ENCODE data around the gene AP1AR. TPM values are rescaled to one million over a fixed set of nuclear protein-coding genes. Genes with fewer than 3 reads are reported as not detected.

The AP1AR gene, protein sequence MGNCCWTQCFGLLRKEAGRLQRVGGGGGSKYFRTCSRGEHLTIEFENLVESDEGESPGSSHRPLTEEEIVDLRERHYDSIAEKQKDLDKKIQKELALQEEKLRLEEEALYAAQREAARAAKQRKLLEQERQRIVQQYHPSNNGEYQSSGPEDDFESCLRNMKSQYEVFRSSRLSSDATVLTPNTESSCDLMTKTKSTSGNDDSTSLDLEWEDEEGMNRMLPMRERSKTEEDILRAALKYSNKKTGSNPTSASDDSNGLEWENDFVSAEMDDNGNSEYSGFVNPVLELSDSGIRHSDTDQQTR
- 10.8 and 10.9 TPM in 2 replicates for polyA plus RNA-seq (2013)

DNA sequence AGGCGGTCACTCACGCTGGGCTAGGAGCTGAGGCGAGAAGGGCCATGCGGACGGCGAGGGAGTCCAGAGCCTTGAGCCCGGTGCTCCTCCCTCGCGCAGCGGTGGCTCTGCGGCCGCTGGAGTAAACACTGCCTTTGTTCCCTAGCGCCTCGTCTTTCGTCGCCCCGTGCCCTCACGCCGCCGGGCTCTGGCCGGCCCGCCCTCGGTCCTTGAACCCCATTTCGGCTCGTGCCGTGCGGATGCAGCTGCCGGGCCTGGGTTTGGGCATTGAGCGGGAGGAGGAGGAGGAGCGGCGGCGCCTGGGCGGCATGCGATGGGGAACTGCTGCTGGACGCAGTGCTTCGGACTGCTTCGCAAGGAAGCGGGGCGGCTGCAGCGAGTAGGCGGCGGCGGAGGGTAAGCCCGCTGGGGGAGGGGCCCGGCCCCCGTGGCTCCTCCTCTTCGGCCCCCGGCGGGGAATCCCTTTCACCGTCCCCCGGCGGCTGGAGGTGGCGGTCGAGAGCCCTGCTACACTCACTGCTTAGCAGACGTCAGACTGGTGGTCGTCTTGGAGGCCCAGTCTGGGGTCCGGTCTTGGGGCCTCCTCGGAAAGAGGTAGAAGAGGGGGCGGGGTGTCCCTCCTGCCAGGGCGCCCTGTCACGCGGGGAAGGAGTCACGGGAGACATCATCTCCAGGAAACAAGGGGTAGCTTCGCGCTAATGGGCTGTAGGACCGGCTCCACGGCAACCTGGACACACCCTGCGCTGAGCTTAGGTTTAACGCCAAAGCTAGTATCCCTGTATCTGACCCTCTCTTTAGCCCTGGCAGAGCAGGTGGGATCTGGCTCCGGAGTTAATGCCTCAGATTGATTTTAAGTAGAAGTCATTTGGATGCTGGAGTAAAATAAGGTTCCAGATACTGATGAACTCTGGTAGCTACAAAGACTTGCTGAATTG, at the start of gene AP1AR:
Gene AP1AR (plus strand): TSS at position 9 of the 935 bp plus-strand sequence. CDS start 305 bp downstream, at position 314.
- H3K79me1 ChIP-seq (ENCODE audit: low read length) = peaks cover 6% of the 10 kb centered on the region
- peak within 1 kb of the TSS; percentile 59 for H3K4ac ChIP-seq (ENCODE audit: low read depth, low read length)
- H3K23ac ChIP-seq (ENCODE audit: low read length) = no peak within 1 kb of the TSS
- no peaks in the 10 kb centered on the region for H3K4me1 ChIP-seq (ENCODE audit: control insufficient read depth in 1 of 2, insufficient read depth in 2 of 2, low read length in 2 of 2)
- H3K4me2 ChIP-seq (ENCODE audit: low read length) = peak within 1 kb of the TSS; percentile 98
- H2AFZ ChIP-seq (ENCODE audit: insufficient read depth, low read length, poor library complexity) = peak within 1 kb of the TSS; percentile 96
- H3K79me2 ChIP-seq (ENCODE audit: control insufficient read depth, insufficient read depth, low read length, poor library complexity) = peaks cover 6% of the 10 kb centered on the region
- H3K9ac ChIP-seq (ENCODE audit: low read length) = peak within 1 kb of the TSS; percentile 91
- H2BK12ac ChIP-seq (ENCODE audit: low read length) = no peak within 1 kb of the TSS
- H2BK120ac ChIP-seq (ENCODE audit: insufficient read depth, low read length, poor library complexity) = peak within 1 kb of the TSS; percentile 30
- H3K18ac ChIP-seq (ENCODE audit: low read length) = peak within 1 kb of the TSS; percentile 80
- H4K8ac ChIP-seq (ENCODE audit: low read depth, low read length) = peak within 1 kb of the TSS; percentile 96
- H2BK5ac ChIP-seq (ENCODE audit: low read depth, low read length, poor library complexity) = peak within 1 kb of the TSS; percentile 78
- H4K91ac ChIP-seq (ENCODE audit: low read depth, low read length) = peak within 1 kb of the TSS; percentile 65
- no peak within 1 kb of the TSS for H2AK5ac ChIP-seq (ENCODE audit: low read length)
- peak within 1 kb of the TSS; percentile 86 for H4K12ac ChIP-seq (ENCODE audit: low read depth, low read length)
- no peaks in the 10 kb centered on the region for H3K27me3 ChIP-seq (ENCODE audit: insufficient read depth, low read length)
- DNase-seq = peak; percentile 73 to 81
- H3K27ac ChIP-seq (ENCODE audit: low read depth, low read length) = peak within 1 kb of the TSS; percentile 94
- H3K4me3 ChIP-seq (ENCODE audit: low read depth, low read length) = peak within 1 kb of the TSS; percentile 88
- H3K9me3 ChIP-seq (ENCODE audit: insufficient read depth, low read depth, low read length) = no peaks in the 10 kb centered on the region
- peak within 1 kb of the TSS; percentile 83 for H3K14ac ChIP-seq (ENCODE audit: low read length)
- no CpG with 5 or more reads among the region's 70 CpGs for WGBS (ENCODE audit: extremely low coverage, insufficient coverage, insufficient read length)
- H3K36me3 ChIP-seq (ENCODE audit: control insufficient read depth in 1 of 2, insufficient read depth in 2 of 2, low read length in 2 of 2) = no peaks in the 10 kb centered on the region

DNA sequence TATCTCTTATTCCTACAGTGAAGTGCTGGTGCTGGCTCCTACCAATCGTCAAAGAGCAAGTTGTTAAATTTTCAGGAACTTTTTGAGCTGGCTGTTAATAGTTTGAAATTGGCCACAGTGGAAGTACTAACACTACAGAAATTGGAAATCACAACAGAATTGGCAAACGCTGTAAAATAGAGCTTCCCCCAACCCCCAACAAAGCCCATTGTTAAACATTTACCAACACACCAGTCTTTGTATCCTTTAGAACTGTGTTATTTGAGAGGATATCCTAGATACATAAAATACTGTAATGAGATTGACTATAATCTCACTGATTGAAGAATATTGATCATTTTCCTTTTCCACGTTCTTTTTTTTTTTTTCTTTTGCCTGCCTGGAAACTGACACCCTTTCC, 49.0 kb upstream of the AP1AR start:
- Histone ChIP-seq H2AFZ (ENCODE audit: insufficient read depth, low read length, poor library complexity) (no peak overlapping the region), H3K4me2 (ENCODE audit: low read length) (no peak overlapping the region), H3K14ac (ENCODE audit: low read length) (no peak overlapping the region), H3K9ac (ENCODE audit: low read length) (no peak overlapping the region), H3K9me3 (ENCODE audit: insufficient read depth, low read depth, low read length) (no peaks in the 10 kb centered on the region), H2BK5ac (ENCODE audit: low read depth, low read length, poor library complexity) (no peak overlapping the region), H3K36me3 (ENCODE audit: control insufficient read depth in 1 of 2, insufficient read depth in 2 of 2, low read length in 2 of 2) (no peaks in the 10 kb centered on the region), H4K12ac (ENCODE audit: low read depth, low read length) (no peak overlapping the region), H2BK12ac (ENCODE audit: low read length) (no peak overlapping the region), H3K27ac (ENCODE audit: low read depth, low read length) (no peak overlapping the region), H3K4ac (ENCODE audit: low read depth, low read length) (no peak overlapping the region), H3K18ac (ENCODE audit: low read length) (no peak overlapping the region), H3K79me2 (ENCODE audit: control insufficient read depth, insufficient read depth, low read length, poor library complexity) (no peaks in the 10 kb centered on the region), H4K8ac (ENCODE audit: low read depth, low read length) (no peak overlapping the region), H3K4me1 (ENCODE audit: control insufficient read depth in 1 of 2, insufficient read depth in 2 of 2, low read length in 2 of 2) (no peaks in the 10 kb centered on the region), H4K91ac (ENCODE audit: low read depth, low read length) (no peak overlapping the region), H3K23ac (ENCODE audit: low read length) (no peak overlapping the region), H3K79me1 (ENCODE audit: low read length) (no peaks in the 10 kb centered on the region), H2BK120ac (ENCODE audit: insufficient read depth, low read length, poor library complexity) (no peak overlapping the region), H3K27me3 (ENCODE audit: insufficient read depth, low read length) (no peaks in the 10 kb centered on the region), H2AK5ac (ENCODE audit: low read length) (no peak overlapping the region), H3K4me3 (ENCODE audit: low read depth, low read length) (no peak overlapping the region)
- no CpG with 5 or more reads among the region's 3 CpGs for WGBS (ENCODE audit: extremely low coverage, insufficient coverage, insufficient read length)
- DNase-seq = no peak

DNA sequence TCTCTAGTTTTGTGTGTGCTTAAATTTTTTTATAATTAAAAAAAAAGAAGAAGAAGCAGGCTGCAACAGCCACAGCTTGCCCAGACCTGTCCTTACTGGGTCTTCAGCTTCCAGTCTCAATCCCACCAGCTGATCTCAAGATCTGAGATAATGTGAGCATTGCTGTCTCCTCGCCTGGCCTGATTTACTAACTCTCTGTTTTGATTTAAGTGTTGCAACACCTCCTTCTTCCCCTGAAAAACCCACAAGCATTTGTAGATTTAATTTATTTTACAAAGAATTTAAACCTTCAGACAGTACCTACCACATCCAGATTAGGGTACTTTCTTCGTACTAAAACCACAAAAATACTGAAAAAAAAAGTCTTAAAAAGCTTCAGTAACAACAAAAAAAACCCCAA, 48.3 kb upstream of the AP1AR start:
- Histone ChIP-seq H2AK5ac (ENCODE audit: low read length) (no peak overlapping the region), H3K23ac (ENCODE audit: low read length) (no peak overlapping the region), H3K79me1 (ENCODE audit: low read length) (no peaks in the 10 kb centered on the region), H3K4me3 (ENCODE audit: low read depth, low read length) (no peak overlapping the region), H3K27ac (ENCODE audit: low read depth, low read length) (no peak overlapping the region), H3K27me3 (ENCODE audit: insufficient read depth, low read length) (no peaks in the 10 kb centered on the region), H2BK12ac (ENCODE audit: low read length) (no peak overlapping the region), H2BK5ac (ENCODE audit: low read depth, low read length, poor library complexity) (no peak overlapping the region), H4K12ac (ENCODE audit: low read depth, low read length) (no peak overlapping the region), H3K9ac (ENCODE audit: low read length) (no peak overlapping the region), H3K9me3 (ENCODE audit: insufficient read depth, low read depth, low read length) (no peaks in the 10 kb centered on the region), H3K4me2 (ENCODE audit: low read length) (no peak overlapping the region), H3K79me2 (ENCODE audit: control insufficient read depth, insufficient read depth, low read length, poor library complexity) (no peaks in the 10 kb centered on the region), H3K4me1 (ENCODE audit: control insufficient read depth in 1 of 2, insufficient read depth in 2 of 2, low read length in 2 of 2) (no peaks in the 10 kb centered on the region), H3K4ac (ENCODE audit: low read depth, low read length) (no peak overlapping the region), H4K91ac (ENCODE audit: low read depth, low read length) (no peak overlapping the region), H3K18ac (ENCODE audit: low read length) (no peak overlapping the region), H2BK120ac (ENCODE audit: insufficient read depth, low read length, poor library complexity) (no peak overlapping the region), H4K8ac (ENCODE audit: low read depth, low read length) (no peak overlapping the region), H2AFZ (ENCODE audit: insufficient read depth, low read length, poor library complexity) (no peak overlapping the region), H3K36me3 (ENCODE audit: control insufficient read depth in 1 of 2, insufficient read depth in 2 of 2, low read length in 2 of 2) (no peaks in the 10 kb centered on the region), H3K14ac (ENCODE audit: low read length) (no peak overlapping the region)
- no peak for DNase-seq
- no CpG with 5 or more reads among the region's 2 CpGs for whole genome bisulfite sequencing (ENCODE audit: extremely low coverage, insufficient coverage, insufficient read length)

DNA sequence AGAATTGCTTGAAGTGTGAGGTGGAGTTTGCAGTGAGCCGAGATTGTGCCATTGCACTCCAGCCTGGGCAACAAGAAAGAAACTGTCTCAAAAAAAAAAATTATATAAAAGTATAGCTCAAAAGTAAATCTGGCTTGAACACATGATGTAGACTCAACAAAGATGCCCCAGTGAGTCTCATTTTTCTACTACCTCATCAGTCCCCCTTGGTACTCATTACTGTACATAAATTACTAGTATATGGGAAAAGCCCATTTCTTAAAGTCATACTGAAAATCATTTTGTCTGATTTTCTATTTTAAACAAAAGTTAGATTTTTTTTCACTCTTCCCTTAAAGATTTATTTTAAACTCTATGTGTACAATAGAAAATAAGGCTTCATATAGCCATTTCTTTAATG, 47.1 kb upstream of the AP1AR start:
- H3K23ac ChIP-seq (ENCODE audit: low read length) = no peak overlapping the region
- no peak overlapping the region for H3K9ac ChIP-seq (ENCODE audit: low read length)
- no peak overlapping the region for H3K4me2 ChIP-seq (ENCODE audit: low read length)
- H2AFZ ChIP-seq (ENCODE audit: insufficient read depth, low read length, poor library complexity) = no peak overlapping the region
- no peak overlapping the region for H3K27ac ChIP-seq (ENCODE audit: low read depth, low read length)
- H4K8ac ChIP-seq (ENCODE audit: low read depth, low read length) = no peak overlapping the region
- no peak for DNase-seq
- H4K91ac ChIP-seq (ENCODE audit: low read depth, low read length) = no peak overlapping the region
- no peak overlapping the region for H2BK120ac ChIP-seq (ENCODE audit: insufficient read depth, low read length, poor library complexity)
- no peaks in the 10 kb centered on the region for H3K4me1 ChIP-seq (ENCODE audit: control insufficient read depth in 1 of 2, insufficient read depth in 2 of 2, low read length in 2 of 2)
- H3K79me1 ChIP-seq (ENCODE audit: low read length) = no peaks in the 10 kb centered on the region
- no peaks in the 10 kb centered on the region for H3K79me2 ChIP-seq (ENCODE audit: control insufficient read depth, insufficient read depth, low read length, poor library complexity)
- H3K4ac ChIP-seq (ENCODE audit: low read depth, low read length) = no peak overlapping the region
- H3K36me3 ChIP-seq (ENCODE audit: control insufficient read depth in 1 of 2, insufficient read depth in 2 of 2, low read length in 2 of 2) = no peaks in the 10 kb centered on the region
- no peak overlapping the region for H2AK5ac ChIP-seq (ENCODE audit: low read length)
- no peak overlapping the region for H2BK12ac ChIP-seq (ENCODE audit: low read length)
- no peak overlapping the region for H3K4me3 ChIP-seq (ENCODE audit: low read depth, low read length)
- H3K9me3 ChIP-seq (ENCODE audit: insufficient read depth, low read depth, low read length) = no peaks in the 10 kb centered on the region
- H2BK5ac ChIP-seq (ENCODE audit: low read depth, low read length, poor library complexity) = no peak overlapping the region
- no peak overlapping the region for H4K12ac ChIP-seq (ENCODE audit: low read depth, low read length)
- H3K27me3 ChIP-seq (ENCODE audit: insufficient read depth, low read length) = no peaks in the 10 kb centered on the region
- WGBS (ENCODE audit: extremely low coverage, insufficient coverage, insufficient read length) = no CpG with 5 or more reads among the region's 1 CpG
- H3K14ac ChIP-seq (ENCODE audit: low read length) = no peak overlapping the region
- no peak overlapping the region for H3K18ac ChIP-seq (ENCODE audit: low read length)
